Measurements from ENCODE around the gene TMC5. TPM values are rescaled to one million over a fixed set of nuclear protein-coding genes. Genes with fewer than 3 reads are reported as not detected.
A peak's percentile ranks its signal among the peaks of the same experiment; 100 is the strongest.

TMC5 gene
- total and polyA plus RNA-seq, 2 of the 13 experiments (the other 11 are each of a cell fraction or from before 2014, with no cell fraction given), result 0.09 to 0.41 TPM

- no peak for TF ChIP-seq ZC3H13 (CRISPR knock-in tag; IDR thresholded peaks at IDR 0.05)
- no peak for TF ChIP-seq RFX1 (IDR thresholded peaks at IDR 0.05)
- no peak for TF ChIP-seq DMTF1 (CRISPR knock-in tag; IDR thresholded peaks at IDR 0.05)
- TF ChIP-seq GTF2F1 (IDR thresholded peaks at IDR 0.05; ENCODE audit: low read length), result no peak
- TF ChIP-seq SP4 (CRISPR knock-in tag; IDR thresholded peaks at IDR 0.05), result 0 out of 2 replicates have a peak, but pooled peaks have one; percentile 50
- no peak for TF ChIP-seq GPBP1L1 (CRISPR knock-in tag; IDR thresholded peaks at IDR 0.05)
- peak; percentile 99 for TF ChIP-seq XRCC5 (optimal IDR thresholded peaks at IDR 0.05; ENCODE audit: low read length)
- TF ChIP-seq ZNF451 (CRISPR knock-in tag; IDR thresholded peaks at IDR 0.05), result no peak
- TF ChIP-seq ZBTB37 (CRISPR knock-in tag; IDR thresholded peaks at IDR 0.05), result no peak
- TF ChIP-seq ZNF263 (CRISPR knock-in tag; IDR thresholded peaks at IDR 0.05), result peak; percentile 87
- TF ChIP-seq REST (IDR thresholded peaks at IDR 0.05; ENCODE audit: borderline replicate concordance in 1 of 2, low read depth in 1 of 2, low read length in 2 of 2), result no peak
- TF ChIP-seq RBM39 (IDR thresholded peaks at IDR 0.05; ENCODE audit: low read depth, low read length, poor library complexity, severe bottlenecking), result no peak
- TF ChIP-seq MAF1 (CRISPR knock-in tag; IDR thresholded peaks at IDR 0.05; ENCODE audit: borderline replicate concordance), result no peak
- TF ChIP-seq PATZ1 (CRISPR knock-in tag; IDR thresholded peaks at IDR 0.05), result no peak
- TF ChIP-seq TRIM24 (CRISPR knock-in tag; IDR thresholded peaks at IDR 0.05), result no peak
- TF ChIP-seq ZNF879 (CRISPR knock-in tag; IDR thresholded peaks at IDR 0.05), result no peak
- no peak for TF ChIP-seq ZNF460 (CRISPR knock-in tag; IDR thresholded peaks at IDR 0.05; ENCODE audit: borderline replicate concordance)
- peak; percentile 88 for TF ChIP-seq RAD21 (CRISPR knock-in tag; IDR thresholded peaks at IDR 0.05)
- TF ChIP-seq PBX3 (CRISPR knock-in tag; IDR thresholded peaks at IDR 0.05; ENCODE audit: borderline replicate concordance), result no peak
Observed at GRCh38 chr16:19389246-19389645, 28.4 kb upstream of the TMC5 start (continued).
